ENCODE measurements around the gene GID4.

DNA sequence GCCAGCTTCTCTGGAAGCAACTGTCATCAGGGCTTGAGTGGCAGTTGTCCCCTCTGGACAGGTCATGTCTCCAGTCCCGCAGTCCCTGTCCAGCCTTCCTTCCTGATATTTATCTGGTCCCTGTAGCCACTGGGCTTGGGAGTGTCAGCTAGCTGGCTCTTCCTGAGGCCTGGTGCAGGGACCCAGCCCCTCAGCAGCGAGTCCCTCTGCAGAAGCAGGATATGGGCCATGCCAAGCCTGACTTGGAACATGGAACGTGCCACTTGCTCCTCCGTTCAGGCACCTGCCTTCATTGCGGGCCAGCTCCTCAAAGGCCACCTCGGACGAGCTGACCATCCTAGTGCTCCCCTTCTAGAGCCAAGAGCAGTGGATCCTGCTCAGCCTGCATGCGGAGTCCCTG lies 40.3 kb upstream of the GID4 start:
- TF ChIP-seq, protein P1, sequence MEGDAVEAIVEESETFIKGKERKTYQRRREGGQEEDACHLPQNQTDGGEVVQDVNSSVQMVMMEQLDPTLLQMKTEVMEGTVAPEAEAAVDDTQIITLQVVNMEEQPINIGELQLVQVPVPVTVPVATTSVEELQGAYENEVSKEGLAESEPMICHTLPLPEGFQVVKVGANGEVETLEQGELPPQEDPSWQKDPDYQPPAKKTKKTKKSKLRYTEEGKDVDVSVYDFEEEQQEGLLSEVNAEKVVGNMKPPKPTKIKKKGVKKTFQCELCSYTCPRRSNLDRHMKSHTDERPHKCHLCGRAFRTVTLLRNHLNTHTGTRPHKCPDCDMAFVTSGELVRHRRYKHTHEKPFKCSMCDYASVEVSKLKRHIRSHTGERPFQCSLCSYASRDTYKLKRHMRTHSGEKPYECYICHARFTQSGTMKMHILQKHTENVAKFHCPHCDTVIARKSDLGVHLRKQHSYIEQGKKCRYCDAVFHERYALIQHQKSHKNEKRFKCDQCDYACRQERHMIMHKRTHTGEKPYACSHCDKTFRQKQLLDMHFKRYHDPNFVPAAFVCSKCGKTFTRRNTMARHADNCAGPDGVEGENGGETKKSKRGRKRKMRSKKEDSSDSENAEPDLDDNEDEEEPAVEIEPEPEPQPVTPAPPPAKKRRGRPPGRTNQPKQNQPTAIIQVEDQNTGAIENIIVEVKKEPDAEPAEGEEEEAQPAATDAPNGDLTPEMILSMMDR (IDR thresholded peaks at IDR 0.05): no peak
- TF ChIP-seq POLR2A (IDR thresholded peaks at IDR 0.05): no peak

All from right lobe of liver (tissue), 4 donors.